Inflammatory macrophage treated with lipopolysaccharide for 1 hour (primary cell): ENCODE data around the gene GSTM3.
"Not testable (repeated sequence)": the region's sequence is repeated elsewhere in the genome, so short reads cannot be mapped to it uniquely, and the experiment has no call there.

Source experiments
- DNase-seq, 2 donors: peaks; one replicate each; pipeline ENCODE4 v3.0.0-alpha.2; 2020 to 2022

Gene GSTM3

DNA sequence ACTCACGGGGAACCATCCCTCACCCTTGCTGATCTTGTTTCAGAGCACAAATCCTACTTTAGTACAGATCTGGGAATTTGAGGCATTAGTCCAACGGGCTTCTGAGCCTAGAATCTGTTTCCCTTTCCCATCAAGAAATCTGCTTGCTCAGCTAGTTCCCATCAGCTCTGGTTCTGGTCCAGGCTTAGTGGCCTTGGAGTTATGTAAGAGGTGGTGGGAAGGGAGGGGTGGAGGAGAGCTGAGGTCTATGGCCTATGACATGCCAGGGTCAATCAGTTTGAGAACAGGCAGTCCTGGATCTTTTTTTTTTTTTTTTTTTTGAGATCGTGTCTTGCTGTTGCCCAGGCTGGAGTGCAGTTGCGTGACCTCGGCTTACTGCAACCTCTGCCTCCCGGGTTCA lies 49.1 kb downstream of the GSTM3 start:
- DNase-seq, result peak in 1 of 2 donors; percentile 17

GRCh38 chr1:109689844-109690405 lies 50.9 kb downstream of the GSTM3 start:
- no peak for DNase-seq

DNA sequence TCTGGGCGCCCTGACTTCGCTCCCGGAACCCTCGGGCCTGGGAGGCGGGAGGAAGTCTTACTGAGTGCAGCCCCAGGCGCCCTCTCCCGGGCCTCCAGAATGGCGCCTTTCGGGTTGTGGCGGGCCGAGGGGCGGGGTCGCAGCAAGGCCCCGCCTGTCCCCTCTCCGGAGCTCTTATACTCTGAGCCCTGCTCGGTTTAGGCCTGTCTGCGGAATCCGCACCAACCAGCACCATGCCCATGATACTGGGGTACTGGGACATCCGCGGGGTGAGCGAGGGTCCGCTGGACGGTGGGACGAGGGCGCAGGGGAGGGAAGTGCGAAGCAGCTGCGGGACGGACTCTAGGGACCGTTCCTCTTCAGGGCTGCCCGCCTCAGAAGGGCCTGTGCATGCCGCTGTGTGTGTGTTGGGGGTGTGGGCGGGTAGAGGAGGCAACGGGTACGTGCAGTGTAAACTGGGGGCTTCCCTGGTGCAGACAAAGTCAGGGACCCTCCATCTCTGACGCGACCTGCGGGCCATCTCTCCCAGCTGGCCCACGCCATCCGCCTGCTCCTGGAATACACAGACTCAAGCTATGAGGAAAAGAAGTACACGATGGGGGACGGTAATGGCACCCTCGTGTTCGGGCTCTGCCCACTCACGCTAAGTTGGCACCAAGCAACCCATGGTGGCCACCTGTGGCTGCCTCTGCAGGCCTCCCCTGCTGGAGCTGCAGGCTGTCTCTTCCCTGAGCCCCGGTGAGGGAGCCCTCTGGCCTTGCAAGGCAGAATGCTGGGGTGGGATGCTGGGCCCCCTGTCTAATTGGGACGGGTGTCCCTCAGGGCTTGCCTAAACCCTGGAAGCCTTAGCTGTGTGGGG lies 53.0 kb downstream of the GSTM3 start, which contains the start of gene GSTM1:
Gene GSTM1, plus strand, starts transcription at position 177 of the 859 bp plus-strand sequence. Its CDS starts 57 bp downstream, at position 234.
- DNase-seq, result peak; percentile 63 to 87

DNA sequence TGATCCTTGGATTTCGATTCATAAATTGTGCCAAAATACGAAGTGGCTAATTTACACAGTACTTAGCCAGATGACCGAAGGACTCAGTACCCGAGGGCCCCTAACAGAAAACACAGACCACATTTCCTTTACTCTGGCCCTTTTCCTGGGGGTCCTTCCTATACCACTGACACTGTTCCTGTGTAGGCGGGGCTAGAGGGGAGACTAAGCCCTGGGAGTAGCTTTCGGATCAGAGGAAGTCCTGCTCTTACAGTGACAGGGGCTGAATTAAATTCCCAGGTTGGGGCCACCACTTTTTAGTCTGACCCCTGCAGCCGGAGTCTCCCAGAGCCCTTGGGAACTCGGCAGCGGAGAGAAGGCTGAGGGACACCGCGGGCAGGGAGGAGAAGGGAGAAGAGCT lies 53.7 kb downstream of the GSTM3 start:
- DNase-seq, result not testable (repeated sequence)

- not testable (repeated sequence) for DNase-seq
Measured at GRCh38 chr1:109685890-109686289, 54.9 kb downstream of the GSTM3 start.

DNA sequence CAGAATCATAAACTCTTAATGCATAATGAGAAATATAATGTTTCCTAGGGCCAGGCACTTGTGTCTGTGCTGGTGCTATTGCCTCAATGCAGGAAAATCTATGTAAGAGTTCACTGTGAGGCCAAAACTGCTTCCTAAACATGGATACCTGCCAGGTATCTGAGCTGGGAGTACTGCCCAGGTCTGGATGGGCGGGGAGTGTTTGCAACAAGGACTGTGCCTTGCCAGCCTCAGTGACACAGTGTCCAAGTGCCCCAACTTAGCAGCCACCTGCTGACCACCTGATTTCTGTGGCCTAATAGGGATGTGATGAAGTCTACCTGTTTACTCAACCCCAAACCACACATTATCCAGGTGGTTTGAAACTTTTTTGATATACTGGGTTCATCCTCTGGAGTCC lies 55.4 kb downstream of the GSTM3 start:
- not testable (repeated sequence) for DNase-seq

DNA sequence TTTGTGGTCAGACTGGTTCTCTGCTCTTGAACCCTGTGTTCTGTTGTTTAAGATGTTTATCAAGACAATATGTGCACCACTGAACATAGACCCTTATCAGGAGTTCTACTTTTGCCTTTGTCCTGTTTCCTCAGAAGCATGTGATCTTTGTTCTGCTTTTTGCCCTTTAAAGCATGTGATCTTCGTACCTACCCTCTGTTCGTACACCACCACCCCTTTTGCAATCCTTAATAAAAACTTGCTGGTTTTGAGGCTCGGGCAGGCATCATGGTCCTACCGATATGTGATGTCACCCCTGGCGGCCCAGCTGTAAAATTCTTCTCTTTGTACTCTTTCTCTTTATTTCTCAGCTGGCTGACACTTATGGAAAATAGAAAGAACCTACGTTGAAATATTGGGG lies 56.1 kb downstream of the GSTM3 start:
- peak in 1 of 2 donors; percentile 45 for DNase-seq
